ENCODE measurements around the gene NMNAT1.
A peak's percentile ranks its signal among the peaks of the same experiment; 100 is the strongest.

Gene NMNAT1

GRCh38 chr1:9929431-9930385, 13.6 kb upstream of the NMNAT1 start:
- TF ChIP-seq ZFX (IDR thresholded peaks at IDR 0.05; ENCODE audit: borderline replicate concordance): no peak
- TF ChIP-seq CTCF (IDR thresholded peaks at IDR 0.05): no peak
- H3K27ac ChIP-seq: no peak overlapping the region

- TF ChIP-seq CTCF (IDR thresholded peaks at IDR 0.05) (peak; percentile 68), ZFX (IDR thresholded peaks at IDR 0.05; ENCODE audit: borderline replicate concordance) (no peak)
- peak overlapping the region; percentile 91 for H3K27ac ChIP-seq
Measured at GRCh38 chr1:9942399-9942938, 806 bp upstream of the NMNAT1 start.

GRCh38 chr1:9946315-9946714, 3.0 kb downstream of the NMNAT1 start:
- H3K27ac ChIP-seq: no peak overlapping the region
- TF ChIP-seq ZFX (IDR thresholded peaks at IDR 0.05; ENCODE audit: borderline replicate concordance): no peak
- TF ChIP-seq CTCF (IDR thresholded peaks at IDR 0.05): no peak

- TF ChIP-seq CTCF (IDR thresholded peaks at IDR 0.05): no peak
- TF ChIP-seq ZFX (IDR thresholded peaks at IDR 0.05; ENCODE audit: borderline replicate concordance): no peak
- H3K27ac ChIP-seq: no peak overlapping the region
Measured at GRCh38 chr1:9957726-9958125, 14.5 kb downstream of the NMNAT1 start.

- H3K27ac ChIP-seq: peak overlapping the region; percentile 65
- TF ChIP-seq CTCF (IDR thresholded peaks at IDR 0.05): no peak
- no peak for TF ChIP-seq ZFX (IDR thresholded peaks at IDR 0.05; ENCODE audit: borderline replicate concordance)
Measured at GRCh38 chr1:9960011-9960410, 16.7 kb downstream of the NMNAT1 start.

GRCh38 chr1:9960706-9961562, 17.7 kb downstream of the NMNAT1 start:
- no peak for TF ChIP-seq ZFX (IDR thresholded peaks at IDR 0.05; ENCODE audit: borderline replicate concordance)
- no peak for TF ChIP-seq CTCF (IDR thresholded peaks at IDR 0.05)
- H3K27ac ChIP-seq: peak overlapping the region; percentile 65
